Left lung (tissue), 10 donors: ENCODE results near the gene PCYOX1L. TPM values are rescaled to one million over a fixed set of nuclear protein-coding genes. Genes with fewer than 3 reads are reported as not detected.

Experiments
- ATAC-seq: fragments of 200-7000 bp; cut with Tn5 transposase; one replicate; pipeline ENCODE4 v1.9.1; 2020; ENCODE audit warnings: moderate library complexity
- DNase-seq, 4 donors: peaks; one replicate each; pipeline ENCODE4 v3.0.0-alpha.2; 2013 to 2020
- H3K27ac ChIP-seq, 2 donors: fragments of 200-600 bp; sonication (generic) in 1 of 2; one replicate each; pipeline versions ENCODE4 v1.5.0 to v1.8.0; 2020 to 2021
- H3K27me3 ChIP-seq, 2 donors: fragments of 200-600 bp; sonication (generic) in 1 of 2; one replicate each; pipeline versions ENCODE4 v1.5.0 to v1.8.0; 2020 to 2021
- H3K36me3 ChIP-seq, 2 donors: fragments of 200-600 bp; sonication (generic) in 1 of 2; one replicate each; pipeline versions ENCODE4 v1.5.0 to v1.8.0; 2020 to 2021
- H3K4me1 ChIP-seq, 2 donors: fragments of 200-600 bp; one replicate each; pipeline ENCODE4 v1.8.0; 2021
- H3K4me3 ChIP-seq, 2 donors: fragments of 200-600 bp; sonication (generic) in 1 of 2; one replicate each; pipeline versions ENCODE4 v1.5.0 to v1.8.0; 2020 to 2021; ENCODE audit warnings: mild to moderate bottlenecking in 1 of 2
- H3K9me3 ChIP-seq, 2 donors: fragments of 200-600 bp; sonication (generic) in 1 of 2; one replicate each; pipeline versions ENCODE4 v1.5.0 to v1.8.0; 2020 to 2021
- intact Hi-C, 2 donors: fragments of 100-400 bp; cut with DNase I; formaldehyde crosslinking; loops; one replicate each; pipeline versions ENCODE4 v1.11.2 to v1.14.2; 2022
- polyA plus RNA-seq, 6 donors: library from polyadenylated mRNA; unstranded; fragments of 120-200 nt; gene quantifications; one replicate each; pipeline ENCODE4 v1.2.1, GENCODE V29; 2013; ENCODE audit not compliant: insufficient read length in 6 of 6
- total RNA-seq, 2 donors: library from RNA; stranded (reverse); fragmentation: NEBNext Ultra II Directional; extraction: Animal tissue kit (Norgen Biotek cat#: 25700); gene quantifications; one replicate each; pipeline ENCODE4 v1.2.1, GENCODE V29; 2021
- TF ChIP-seq, protein P1 (sequence below), 2 donors: fragments of 200-600 bp; sonication (generic) in 1 of 2; IDR thresholded peaks; one replicate each; pipeline versions ENCODE4 v1.5.0 to v1.8.0; 2021; ENCODE audit warnings: antibody characterized with exemption in 2 of 2
- donor health status: DM: no; HTN: yes; CAD: no.
- donor health status: DM: no; HTN: no; CAD: no.

Gene PCYOX1L
- total and polyA plus RNA-seq, 8 donors: 9.0 to 17.9 (median 15.8) TPM

DNA sequence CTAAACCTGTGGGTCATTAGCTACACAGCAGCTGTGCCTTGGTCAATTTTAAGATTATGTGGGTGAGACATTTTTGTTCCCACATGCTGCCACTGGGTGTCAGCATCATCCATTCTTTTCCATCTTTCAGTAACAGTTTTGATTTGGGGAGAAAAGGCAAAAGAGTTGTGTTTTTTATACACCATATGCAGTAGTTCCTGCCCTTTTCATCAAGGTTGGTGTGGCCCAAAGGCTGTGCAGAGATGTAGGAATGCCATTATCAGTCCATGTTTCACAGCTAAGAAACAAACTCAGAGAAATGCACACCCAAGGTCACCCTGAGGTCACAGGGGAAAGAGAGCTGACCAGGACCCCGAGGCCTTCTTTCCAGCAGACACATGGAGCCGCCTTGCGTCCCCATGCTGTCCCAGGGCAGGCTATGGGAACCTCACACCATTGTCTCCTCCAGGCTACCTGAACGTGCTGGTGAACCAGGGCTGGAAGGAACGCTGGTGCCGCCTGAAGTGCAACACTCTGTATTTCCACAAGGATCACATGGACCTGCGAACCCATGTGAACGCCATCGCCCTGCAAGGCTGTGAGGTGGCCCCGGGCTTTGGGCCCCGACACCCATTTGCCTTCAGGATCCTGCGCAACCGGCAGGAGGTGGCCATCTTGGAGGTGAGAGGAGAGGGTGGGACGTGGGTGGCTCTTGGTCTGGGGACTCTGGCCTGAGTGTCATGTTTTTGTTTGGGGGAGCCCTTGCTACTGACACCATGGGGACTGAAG lies 40.4 kb upstream of the PCYOX1L start:
- H3K9me3 ChIP-seq: no peaks in the 10 kb centered on the region
- TF ChIP-seq, protein P1, sequence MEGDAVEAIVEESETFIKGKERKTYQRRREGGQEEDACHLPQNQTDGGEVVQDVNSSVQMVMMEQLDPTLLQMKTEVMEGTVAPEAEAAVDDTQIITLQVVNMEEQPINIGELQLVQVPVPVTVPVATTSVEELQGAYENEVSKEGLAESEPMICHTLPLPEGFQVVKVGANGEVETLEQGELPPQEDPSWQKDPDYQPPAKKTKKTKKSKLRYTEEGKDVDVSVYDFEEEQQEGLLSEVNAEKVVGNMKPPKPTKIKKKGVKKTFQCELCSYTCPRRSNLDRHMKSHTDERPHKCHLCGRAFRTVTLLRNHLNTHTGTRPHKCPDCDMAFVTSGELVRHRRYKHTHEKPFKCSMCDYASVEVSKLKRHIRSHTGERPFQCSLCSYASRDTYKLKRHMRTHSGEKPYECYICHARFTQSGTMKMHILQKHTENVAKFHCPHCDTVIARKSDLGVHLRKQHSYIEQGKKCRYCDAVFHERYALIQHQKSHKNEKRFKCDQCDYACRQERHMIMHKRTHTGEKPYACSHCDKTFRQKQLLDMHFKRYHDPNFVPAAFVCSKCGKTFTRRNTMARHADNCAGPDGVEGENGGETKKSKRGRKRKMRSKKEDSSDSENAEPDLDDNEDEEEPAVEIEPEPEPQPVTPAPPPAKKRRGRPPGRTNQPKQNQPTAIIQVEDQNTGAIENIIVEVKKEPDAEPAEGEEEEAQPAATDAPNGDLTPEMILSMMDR (IDR thresholded peaks at IDR 0.05): peak; percentile 46 to 73
- no peak overlapping the region for H3K4me3 ChIP-seq
- H3K27me3 ChIP-seq: no peaks in the 10 kb centered on the region
- intact Hi-C loops: loop anchor here in 1 of 2 donors (5.0 kb wide), 1 partner anchor 55 kb away; no protein-coding TSS in a partner anchor
- H3K27ac ChIP-seq: no peak overlapping the region
- peak; percentile 64 for ATAC-seq
- H3K36me3 ChIP-seq: no peaks in the 10 kb centered on the region
- peak in 2 of 4 donors; percentile 46 to 69 for DNase-seq
- peaks cover 6 to 13% of the 10 kb centered on the region in 2 donors for H3K4me1 ChIP-seq

DNA sequence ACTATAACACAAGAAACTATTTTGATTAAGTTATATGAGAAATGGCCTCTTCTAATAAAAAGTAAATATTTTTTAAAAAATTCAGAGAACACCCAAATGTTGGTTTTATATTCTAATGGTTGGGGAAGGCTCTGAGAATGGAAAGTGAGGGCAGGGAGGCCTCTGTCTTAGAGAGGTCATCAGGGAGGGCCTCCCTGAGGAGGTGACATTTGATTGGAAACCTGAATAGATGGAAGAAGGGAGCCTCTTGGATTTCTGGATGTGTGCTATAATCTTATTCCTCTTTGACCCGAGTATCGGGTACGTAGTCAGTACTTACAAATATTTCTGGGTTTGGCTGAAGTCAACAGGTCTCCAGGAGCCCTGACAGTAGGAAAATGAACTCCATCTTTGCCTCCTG lies 38.7 kb upstream of the PCYOX1L start:
- no peak overlapping the region for H3K4me3 ChIP-seq
- H3K9me3 ChIP-seq: no peaks in the 10 kb centered on the region
- no peak for DNase-seq
- no peak for ATAC-seq
- H3K27ac ChIP-seq: no peak overlapping the region
- TF ChIP-seq, protein P1 (IDR thresholded peaks at IDR 0.05): no peak
- H3K36me3 ChIP-seq: no peaks in the 10 kb centered on the region
- no peaks in the 10 kb centered on the region for H3K27me3 ChIP-seq
- intact Hi-C loops: loop anchor here in 1 of 2 donors (5.0 kb wide), 1 partner anchor 53 kb away; no protein-coding TSS in a partner anchor
- peaks cover 6 to 13% of the 10 kb centered on the region in 2 donors for H3K4me1 ChIP-seq

DNA sequence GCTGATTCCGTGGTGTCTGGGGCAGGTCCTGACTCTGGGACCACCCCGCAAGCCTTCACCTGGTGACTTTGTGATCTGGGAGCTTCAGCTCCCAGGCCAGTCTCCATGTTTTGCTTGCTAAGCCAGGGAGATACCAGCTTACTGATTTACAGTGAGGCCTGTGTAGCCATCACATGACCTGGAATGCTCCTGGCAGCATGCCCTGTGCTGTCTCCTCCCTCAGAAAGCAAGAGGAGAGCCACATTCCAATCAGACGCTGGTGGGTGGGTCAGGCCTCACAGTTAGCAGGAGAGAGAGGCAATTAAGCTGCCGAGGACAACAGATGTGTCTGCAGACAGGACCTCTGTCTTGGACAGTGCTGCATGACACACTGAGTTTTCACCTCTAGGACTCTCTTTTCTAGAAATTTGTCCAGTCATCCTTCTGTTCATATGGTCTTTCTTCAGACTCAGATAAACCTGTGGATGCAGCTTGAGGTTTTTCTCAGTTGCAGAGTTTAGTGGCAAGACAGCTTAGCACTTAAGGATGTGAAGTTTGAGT lies 37.0 kb upstream of the PCYOX1L start:
- intact Hi-C loops: no loop called here
- peak; percentile 92 for ATAC-seq

DNA sequence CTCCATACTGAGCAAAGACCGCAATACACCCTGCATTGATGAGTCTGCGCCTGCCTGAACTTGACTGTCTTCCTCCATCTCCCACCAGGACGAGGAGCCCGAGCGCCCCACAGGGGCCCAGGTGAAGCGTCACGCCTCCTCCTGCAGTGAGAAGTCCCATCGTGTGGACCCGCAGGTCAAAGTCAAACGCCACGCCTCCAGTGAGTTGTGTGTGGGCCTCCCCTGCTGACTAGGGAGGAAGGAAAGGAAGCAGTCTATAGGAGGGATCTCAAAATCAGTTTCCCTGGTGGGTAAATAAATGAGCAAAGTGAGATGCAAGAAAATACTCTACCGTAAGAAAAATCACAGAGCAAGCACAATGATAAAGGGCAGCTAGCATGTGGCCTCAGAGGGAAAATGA lies 35.3 kb upstream of the PCYOX1L start:
- intact Hi-C loops: no loop called here
- no peaks in the 10 kb centered on the region for H3K27me3 ChIP-seq
- H3K36me3 ChIP-seq: no peaks in the 10 kb centered on the region
- peaks cover 6 to 13% of the 10 kb centered on the region in 2 donors for H3K4me1 ChIP-seq
- TF ChIP-seq, protein P1 (IDR thresholded peaks at IDR 0.05): no peak
- peak overlapping the region in 1 of 2 donors; percentile 26 for H3K27ac ChIP-seq
- no peak for DNase-seq
- no peaks in the 10 kb centered on the region for H3K9me3 ChIP-seq
- H3K4me3 ChIP-seq: no peak overlapping the region
- no peak for ATAC-seq

More for the DNA sequence above, 37.0 kb upstream of the PCYOX1L start:
- H3K9me3 ChIP-seq: no peaks in the 10 kb centered on the region
- H3K27ac ChIP-seq: peak overlapping the region; percentile 23 to 42
- peaks cover 6 to 13% of the 10 kb centered on the region in 2 donors for H3K4me1 ChIP-seq
- no peaks in the 10 kb centered on the region for H3K27me3 ChIP-seq
- H3K4me3 ChIP-seq: no peak overlapping the region
- peak; percentile 78 to 90 (median 84) for DNase-seq
- TF ChIP-seq, protein P1 (IDR thresholded peaks at IDR 0.05): no peak
- no peaks in the 10 kb centered on the region for H3K36me3 ChIP-seq

DNA sequence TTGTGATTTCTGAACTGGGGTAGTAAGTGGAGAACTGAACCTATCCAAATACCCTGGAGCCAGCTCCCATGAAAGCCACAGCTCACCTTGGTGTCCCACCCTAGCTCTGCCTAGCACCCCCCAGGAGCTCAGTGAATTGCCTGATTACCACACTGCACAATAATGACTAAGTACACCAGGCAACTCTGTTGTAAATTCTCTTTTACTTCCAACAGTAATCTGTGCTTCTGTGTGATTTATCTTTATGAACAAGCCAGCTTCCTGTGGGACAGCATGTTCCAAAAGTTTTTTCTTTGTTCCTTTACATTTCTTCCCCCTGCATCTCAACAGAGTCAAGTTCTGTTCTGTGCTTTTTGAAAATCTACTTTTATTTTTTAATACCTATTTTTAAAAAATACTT lies 34.6 kb upstream of the PCYOX1L start:
- H3K27ac ChIP-seq: peak overlapping the region in 1 of 2 donors; percentile 26
- no peak for ATAC-seq
- H3K4me1 ChIP-seq: peaks cover 6 to 13% of the 10 kb centered on the region in 2 donors
- intact Hi-C loops: no loop called here
- no peak for DNase-seq
- H3K27me3 ChIP-seq: no peaks in the 10 kb centered on the region
- H3K9me3 ChIP-seq: no peaks in the 10 kb centered on the region
- no peak overlapping the region for H3K4me3 ChIP-seq
- H3K36me3 ChIP-seq: no peaks in the 10 kb centered on the region
- TF ChIP-seq, protein P1 (IDR thresholded peaks at IDR 0.05): no peak
